Astrocyte (in vitro differentiated cells and primary cell): Measurements from ENCODE around the gene TMEM200B.

ENCODE experiments used
- CTCF ChIP-seq: IDR thresholded peaks from 2 replicates; pipeline ENCODE4 v1.5.1; 2011; ENCODE audit warnings: low read depth, mild to moderate bottlenecking, inconsistent platforms, low read length, moderate library complexity; ENCODE audit not compliant: insufficient read depth
- EZH2 ChIP-seq: IDR thresholded peaks from 2 replicates; pipeline ENCODE4 v1.6.1; 2012; ENCODE audit warnings: mild to moderate bottlenecking, low read length, inconsistent platforms; ENCODE audit not compliant: insufficient read depth

- TF ChIP-seq EZH2 (no peak), CTCF (no peak)
Observed at GRCh38 chr1:29119121-29119929, 4.4 kb downstream of the TMEM200B start.
